SK-N-DZ (cell line): ENCODE data around the gene MGME1.
"Not testable (repeated sequence)": the region's sequence is repeated elsewhere in the genome, so short reads cannot be mapped to it uniquely, and the experiment has no call there.

Experiments
- DNase-seq: peaks from one replicate; pipeline ENCODE4 v3.0.0-alpha.2; 2015; ENCODE audit warnings: low spot score

The MGME1 gene

DNA sequence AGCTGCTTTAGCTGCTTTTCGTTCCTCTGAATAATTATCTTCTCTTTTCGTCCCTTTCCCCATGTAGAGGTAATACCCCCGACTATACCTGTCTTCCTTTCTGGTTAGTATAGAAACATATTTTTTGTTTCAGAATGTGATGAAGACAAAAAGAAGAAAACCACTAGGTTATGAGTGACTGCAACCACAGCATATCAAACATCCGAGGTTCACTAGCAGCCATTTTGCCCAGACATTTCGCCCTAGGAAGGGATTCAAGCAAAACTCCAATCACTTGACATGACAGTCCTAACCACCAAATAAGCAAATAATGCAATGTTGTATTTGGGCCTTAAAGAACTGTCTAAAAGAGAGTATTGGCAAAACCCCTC, 9.6 kb upstream of the MGME1 start:
- no peak for DNase-seq

DNA sequence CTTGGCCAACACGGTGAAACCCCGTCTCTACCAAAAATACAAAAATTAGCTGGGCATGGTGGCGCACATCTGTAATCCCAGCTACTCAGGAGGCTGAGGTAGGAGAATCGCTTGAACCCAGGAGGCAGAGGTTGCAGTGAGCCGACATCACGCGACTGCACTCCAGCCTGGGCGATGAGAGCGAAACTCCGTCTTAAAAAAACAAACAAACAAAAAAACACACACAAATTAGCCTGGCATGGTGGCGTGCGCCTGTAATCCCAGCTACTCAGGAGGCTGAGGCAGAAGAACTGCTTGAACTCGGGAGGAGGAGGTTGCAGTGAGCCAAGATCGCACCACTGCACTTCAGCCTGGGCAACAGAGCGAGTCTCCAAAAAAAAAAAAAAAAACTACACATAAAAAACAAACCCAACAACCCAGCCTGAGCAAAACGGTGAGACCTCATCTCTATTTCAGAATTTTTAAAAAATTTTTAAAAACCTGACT, 8.4 kb upstream of the MGME1 start:
- DNase-seq = not testable (repeated sequence)

DNA sequence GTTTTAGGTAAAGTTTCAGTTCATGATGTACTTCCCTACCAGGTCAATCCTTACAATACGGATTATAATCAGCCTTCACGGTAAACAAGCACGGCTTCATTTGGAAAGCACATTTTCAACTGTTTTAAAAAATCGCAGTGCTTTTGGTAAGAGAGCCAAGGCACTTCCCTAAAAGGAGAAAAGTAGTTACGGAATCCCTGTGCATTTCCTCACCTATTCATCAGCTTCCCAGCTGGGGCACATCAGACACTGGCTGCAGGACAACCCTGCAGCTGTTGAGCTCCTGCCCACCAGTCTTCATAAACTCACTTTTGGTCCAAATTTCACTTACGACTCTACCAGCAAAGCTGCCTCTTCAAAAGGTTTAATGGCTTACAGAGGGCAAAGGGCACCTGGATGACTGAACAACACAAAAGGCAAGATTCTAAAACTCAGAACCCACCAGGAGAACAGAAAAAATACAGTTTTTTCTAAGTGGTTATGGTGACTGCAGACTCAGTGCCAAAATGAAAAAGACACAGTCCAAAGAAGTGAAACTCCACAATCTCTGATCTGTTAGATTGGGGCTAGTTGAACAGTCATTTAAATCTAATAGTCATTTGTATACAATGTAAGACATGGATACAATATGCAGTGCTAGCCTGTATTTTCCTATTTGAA, 7.8 kb upstream of the MGME1 start:
- DNase-seq = no peak

DNA sequence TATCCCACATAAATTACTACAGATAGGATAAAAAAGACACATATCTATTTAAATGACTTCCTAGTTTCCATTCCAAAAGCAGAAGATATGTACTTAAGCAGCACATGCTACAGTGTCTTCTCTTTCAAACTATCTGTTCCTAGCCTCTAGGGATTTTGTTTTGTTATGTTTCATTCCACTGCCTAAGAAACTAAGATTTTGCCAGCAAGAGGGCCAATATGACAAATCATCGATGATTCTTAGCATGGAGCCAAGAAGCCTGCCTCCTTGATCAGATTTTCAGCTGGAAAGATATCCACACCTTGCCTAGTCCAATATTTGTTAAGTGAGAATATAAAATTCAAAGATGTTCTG, 7.3 kb upstream of the MGME1 start:
- no peak for DNase-seq

DNA sequence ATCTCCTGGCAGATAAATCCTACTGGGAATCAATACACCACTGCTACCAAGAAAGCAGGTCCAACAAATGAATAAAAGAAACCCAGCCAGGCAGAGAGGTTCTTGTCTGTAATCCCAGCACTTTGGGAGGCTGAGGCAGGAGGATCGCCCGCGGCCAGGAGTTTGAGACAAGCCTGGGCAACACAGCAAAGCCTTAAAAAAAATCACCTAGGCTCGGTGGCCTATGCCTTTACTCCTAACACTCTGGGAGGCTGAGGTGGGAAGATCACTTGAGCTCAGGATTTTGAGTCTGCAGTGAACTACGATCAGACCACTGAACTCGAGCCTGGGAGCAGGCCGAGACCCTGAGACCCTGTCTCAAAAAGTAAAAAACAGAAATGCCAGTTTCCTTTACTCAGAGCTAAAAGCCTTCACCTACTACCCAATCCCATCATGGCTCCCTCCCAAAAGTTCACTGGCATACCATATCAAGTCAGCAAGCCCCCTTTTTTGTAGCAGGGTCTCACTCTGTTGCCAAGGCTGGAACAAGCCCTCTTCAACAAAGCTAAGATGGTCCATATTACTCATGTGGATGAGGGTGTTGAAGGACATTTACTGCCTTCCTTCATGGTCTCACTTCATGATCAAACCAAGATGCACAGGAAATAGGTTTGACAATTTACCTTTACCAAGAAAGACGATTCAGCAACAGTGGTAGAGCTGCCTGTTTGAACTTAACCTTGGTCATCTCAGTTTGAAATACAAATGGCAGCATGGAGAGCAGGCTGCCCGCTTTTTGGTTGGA, 5.5 kb upstream of the MGME1 start:
- DNase-seq = no peak

DNA sequence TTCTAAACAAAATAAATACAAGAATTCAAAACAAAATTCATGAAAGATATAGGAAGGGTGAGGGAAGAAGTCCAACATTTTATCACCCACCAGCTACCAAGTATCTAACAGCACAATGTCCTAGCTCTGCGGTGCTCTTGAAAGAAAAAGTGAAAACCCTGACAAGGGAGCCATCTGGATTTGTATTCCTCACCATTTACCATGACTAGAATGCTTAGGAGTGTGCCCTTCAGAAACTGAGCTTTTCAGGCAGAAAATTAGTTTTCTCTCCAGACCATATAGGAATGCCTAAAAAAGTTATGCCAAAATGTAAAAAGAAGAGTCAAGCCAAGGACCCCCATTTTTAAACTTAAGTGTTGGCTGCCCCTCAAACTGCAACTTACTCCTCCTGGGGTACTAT, 4.7 kb upstream of the MGME1 start:
- DNase-seq = no peak

DNA sequence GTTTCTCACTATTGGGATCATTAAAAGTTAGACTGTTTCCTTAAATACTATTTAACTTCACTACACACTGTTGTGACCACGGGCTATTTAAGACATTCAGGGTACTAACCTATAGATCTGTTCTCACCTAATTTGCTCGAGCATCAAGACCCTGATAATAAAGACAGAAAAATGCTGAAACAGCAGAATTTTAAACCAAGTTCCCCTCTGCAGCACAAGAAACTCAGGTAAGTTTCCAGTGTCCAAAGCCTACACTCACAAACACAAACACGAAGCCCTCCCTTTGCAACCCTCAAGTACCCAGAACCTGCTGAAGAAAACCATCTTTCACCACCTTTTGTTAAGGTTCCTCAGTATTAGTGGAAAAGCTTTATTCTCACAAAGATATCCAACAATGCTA, 4.2 kb upstream of the MGME1 start:
- DNase-seq = no peak

DNA sequence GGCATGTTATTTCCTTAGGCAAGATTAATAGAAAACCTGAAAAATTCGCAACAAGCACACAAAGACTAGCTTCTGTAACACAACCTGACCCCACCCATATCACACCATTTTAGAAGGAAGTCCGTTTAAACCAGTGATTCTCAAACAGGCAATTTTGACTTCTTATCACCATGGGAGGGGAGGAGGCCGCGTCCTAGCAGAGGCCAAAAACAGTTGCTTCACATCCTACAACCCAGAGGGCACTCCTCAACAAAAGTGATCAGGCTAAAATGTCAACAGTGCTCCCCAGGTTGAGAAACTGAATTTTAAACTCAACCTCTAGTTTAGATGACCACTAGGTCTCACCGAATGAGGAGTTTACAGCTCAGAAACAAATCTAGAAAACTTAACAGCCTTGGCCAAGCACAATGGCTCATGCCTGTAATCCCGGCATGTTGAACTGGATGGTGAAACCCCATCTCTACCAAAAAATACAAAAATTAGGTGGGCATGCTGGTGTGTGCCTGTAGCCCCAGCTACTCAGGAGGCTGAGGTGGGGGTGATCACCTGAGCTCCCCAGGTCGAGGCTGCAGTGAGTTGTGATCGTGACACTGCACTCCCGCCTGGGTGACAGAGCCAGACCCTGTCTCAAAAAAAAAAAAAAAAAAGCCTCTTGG, 3.6 kb upstream of the MGME1 start:
- DNase-seq = no peak

DNA sequence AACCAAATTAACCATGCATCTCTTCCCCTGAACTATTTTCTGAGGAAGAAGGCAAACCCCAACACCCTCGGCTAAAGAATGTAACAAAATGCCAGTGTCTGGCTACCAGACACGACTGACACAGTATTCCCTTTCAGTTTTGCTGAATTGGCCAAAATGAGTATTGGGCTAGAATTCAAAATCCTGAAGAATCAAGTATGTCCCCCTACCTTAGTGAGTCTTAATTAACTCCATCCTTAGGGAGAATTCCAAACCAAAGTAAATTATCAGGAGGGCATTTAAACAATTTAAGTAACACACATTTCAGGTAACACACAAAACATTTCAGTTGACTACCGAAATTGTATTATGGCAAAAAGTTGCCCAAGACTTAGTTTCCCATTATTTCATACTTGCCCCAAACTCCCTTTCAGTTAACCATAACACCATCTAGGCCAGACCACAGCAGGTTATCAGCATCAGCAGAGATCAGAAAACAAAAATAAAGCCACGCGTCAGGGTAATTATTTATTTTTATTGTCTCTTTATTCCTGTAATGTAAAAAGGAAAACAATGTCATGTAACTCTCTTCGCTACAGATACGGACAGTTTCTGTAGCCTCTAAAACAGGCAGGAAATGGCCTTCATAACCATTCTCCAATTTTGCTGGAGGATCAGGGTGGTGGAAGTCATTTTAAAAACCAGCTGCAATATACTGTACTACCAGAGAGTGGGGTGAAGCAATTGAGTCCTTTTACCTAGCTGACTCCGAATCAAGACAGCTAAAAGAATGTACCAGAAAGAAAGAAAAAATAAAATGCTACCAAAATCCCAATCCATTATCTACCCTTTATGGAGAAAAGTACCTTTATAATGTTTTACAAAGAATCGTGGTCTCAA, 2.1 kb upstream of the MGME1 start:
- peak; percentile 29 for DNase-seq

DNA sequence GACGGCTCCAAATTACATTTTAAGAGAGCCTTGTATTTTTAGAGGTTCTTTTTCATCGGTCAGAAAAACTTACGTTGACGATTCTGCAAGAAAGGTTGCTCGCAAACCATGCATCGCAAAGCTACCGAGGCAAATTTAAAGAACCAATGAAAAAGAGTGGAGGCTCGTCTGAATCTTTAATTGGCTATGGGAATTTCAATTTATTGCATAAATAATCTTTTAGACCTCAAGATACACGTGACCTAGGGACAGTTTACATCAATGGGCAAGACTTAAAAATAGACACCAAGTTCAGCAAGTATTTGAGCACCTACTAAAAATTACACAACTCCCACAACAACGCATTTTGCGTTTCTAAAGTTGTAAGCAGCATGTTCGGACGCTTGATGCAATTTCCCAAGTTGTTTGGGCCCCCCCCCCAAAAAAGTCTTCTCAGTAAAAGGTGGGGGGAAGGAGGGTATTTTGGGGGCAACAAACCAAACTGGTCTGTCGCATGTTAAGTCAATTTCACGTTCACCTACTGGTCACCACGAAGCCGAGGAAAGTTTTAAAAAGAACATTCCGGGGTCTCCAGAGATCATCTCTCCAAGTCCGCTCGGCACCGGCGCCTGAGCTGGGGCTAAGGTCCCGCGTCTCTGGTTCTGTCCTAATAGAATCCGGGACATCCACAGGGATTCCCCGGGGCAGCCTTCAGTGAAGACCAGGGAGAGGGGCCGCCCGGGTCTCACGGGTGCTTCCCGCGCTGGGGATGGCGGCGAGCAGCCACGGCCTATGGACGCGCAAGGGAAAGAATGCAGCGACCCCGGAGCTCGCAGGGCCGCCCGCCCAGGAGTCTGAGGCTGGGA, 1.1 kb upstream of the MGME1 start:
- no peak for DNase-seq

DNA sequence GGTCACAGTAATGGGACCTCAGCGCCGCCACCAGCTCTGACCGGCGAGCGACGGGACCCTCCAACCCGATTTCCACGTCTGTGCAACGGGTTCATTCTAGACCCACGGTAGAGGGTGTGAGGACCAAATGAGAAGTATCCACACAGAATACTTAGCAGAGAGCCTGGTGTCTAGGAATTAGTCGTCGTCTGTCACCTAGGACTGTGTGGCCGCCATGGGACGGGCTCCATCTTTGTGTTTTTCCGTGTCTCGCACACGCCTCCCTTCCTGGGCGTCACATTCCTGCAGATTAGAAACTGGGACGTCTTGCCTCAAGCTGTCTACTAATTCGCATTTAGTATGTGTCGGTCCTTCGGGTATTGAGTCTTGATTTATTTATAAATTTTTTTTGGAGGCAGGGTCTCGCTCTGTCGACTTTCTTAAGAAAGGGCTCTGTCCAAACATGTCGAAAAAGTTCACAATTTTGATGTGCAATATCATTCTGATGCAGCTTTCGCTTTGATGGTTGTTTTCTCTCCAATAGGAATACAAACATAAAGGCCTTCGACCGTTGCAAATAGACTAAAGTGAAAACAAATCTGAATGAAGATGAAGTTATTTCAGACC, 563 bp downstream of the MGME1 start:
- no peak for DNase-seq

DNA sequence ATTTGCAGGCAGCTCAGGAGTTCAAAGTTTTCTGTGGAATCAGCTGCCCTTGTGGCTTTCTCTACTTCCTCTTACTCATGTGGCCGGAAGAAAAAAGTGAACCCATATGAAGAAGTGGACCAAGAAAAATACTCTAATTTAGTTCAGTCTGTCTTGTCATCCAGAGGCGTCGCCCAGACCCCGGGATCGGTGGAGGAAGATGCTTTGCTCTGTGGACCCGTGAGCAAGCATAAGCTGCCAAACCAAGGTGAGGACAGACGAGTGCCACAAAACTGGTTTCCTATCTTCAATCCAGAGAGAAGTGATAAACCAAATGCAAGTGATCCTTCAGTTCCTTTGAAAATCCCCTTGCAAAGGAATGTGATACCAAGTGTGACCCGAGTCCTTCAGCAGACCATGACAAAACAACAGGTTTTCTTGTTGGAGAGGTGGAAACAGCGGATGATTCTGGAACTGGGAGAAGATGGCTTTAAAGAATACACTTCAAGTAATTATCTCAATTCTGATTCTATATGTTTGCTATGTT, 1.1 kb downstream of the MGME1 start:
- no peak for DNase-seq

DNA sequence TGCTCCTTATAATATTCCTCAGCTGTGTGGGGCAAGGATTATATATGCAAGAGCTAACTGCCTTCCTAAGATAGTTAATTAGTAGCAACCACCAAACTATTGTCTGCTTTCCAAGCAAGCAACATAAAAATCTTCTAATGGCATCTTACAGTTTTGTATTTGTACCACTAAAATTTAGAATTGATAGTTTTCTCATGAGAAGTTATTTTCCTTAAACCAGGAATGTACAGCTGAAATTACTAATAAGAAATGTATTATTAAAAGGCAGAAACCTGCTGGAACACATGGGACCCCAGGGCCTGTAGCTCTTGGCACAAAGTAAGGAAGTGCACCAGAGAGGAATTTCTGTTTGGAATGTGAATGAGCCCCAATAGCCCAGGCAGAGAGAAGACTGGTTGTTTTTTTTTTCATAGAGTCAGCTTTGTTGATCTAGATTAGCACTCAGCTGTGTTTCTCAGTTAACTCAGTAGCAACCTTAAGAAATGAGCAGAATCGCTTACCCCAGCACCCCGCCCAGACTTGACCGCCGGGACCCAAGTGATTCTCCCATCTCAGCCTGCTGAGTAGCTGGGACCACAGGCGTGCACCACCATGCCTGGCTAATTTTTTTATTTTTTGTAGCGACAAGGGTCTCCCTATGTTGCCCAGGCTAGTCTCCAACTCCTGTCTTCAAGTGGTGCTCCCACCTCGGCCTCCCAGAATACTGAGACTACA, 2.6 kb downstream of the MGME1 start:
- no peak for DNase-seq

DNA sequence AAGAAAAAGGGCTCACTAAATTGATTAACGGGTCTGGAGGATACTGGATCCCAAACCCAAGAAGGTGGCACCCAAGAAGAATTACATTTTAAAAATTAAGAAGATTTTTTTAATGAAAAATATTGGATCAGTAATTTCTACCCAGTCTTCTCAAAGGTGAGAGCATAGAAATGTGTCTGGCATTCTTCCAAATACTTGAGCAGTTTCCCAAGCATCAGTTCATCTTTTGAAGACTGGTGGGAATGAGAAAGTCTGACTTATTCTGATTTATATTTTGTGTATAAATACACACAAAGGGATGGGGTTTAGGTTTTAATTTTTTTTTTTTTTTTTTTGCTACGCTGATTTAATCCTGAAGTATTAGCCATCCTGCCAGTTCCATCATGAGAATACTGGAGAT, 3.3 kb downstream of the MGME1 start:
- DNase-seq = no peak

DNA sequence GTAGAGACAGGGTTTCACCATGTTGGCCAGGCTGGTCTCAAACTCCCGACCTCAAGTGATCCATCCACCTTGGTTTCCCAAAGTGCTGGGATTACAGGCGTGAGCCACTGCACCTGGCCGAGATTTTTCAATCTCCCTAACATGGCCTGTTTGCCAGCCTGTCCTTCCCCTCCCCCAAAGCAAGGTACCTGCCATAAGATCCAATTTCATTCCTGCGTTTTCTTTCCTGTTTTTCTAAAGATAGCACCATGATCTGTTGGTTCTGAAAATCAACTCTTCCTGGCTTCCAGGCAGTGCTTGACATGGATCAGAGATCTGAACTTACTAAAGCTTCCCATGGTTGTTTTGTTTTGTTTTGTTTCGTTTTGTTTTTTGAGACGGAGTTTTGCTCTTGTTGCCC, 7.5 kb downstream of the MGME1 start:
- DNase-seq = no peak

DNA sequence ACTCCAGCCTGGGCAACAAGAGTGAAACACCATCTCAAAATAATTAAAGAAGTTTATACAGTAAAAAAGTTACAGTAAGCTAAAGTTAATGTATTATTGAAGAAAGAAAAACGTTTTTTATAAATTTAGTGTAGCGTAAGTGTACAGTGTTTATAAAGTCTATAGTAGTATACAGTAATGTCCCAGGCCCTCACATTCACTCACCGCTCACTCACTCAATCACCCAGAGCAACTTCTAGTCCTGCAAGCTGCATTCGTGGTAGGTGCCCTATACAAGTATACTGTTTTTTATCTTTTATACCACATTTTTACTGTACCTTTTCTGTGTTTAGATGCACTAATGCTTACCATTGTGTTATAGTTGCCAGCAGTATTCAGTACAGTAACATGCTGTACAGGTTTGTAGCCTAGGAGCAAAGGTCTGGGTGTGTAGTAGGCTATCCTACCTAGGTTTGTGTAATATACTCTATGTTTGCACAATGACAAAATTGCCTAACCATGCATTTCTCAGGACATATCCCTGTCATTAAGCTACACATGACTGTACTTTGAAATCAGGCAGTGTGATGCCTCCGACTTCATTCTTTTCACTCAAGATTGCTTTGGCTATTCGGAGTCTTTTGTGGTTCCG, 16.7 kb downstream of the MGME1 start:
- no peak for DNase-seq

DNA sequence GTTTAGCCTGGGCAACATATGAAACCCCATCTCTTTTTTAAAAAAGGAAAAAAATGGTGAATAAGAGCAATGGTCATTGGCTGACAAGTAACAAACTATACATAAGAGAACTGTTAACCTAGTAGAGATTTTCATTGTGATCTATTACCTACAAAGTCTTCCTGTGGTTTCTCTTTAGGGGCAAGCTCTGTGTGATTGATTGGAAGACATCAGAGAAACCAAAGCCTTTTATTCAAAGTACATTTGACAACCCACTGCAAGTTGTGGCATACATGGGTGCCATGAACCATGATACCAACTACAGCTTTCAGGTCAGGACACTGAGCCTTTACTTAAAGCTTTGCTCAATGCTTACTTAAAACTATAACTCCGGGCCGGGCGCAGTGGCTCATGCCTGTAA, 19.2 kb downstream of the MGME1 start:
- no peak for DNase-seq

DNA sequence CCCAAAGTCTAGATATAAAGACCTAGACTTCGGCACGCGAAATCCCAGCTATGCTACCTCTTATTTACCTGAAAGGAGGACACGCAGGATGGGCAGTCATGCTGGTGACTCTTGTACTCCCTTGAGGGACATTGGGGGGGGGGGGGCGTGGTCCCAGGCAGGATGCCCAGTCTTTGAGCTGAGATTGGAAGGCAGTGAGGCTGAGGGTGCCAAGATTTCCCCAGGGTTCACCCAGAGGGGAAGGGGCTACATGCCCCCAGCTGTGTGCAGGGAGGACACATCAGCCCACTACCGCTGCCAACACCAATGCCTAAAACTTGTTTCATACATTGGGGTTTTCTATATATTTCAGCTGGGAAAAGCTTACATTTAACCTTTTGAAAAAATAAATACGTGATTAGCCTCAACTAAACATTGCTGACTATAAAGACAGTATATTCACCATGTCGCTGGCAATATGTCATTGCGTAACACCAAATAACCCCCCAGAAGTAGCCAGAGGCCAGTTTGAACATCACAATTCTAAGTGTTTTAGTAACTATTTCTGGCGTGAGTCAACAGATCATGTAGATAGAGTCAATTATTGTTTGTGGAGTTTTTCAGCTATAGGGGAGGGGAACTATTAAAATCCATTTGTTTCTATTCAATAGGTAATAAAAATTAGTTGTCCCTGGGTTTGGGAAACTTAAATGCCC, 21.6 kb downstream of the MGME1 start:
- DNase-seq = no peak

DNA sequence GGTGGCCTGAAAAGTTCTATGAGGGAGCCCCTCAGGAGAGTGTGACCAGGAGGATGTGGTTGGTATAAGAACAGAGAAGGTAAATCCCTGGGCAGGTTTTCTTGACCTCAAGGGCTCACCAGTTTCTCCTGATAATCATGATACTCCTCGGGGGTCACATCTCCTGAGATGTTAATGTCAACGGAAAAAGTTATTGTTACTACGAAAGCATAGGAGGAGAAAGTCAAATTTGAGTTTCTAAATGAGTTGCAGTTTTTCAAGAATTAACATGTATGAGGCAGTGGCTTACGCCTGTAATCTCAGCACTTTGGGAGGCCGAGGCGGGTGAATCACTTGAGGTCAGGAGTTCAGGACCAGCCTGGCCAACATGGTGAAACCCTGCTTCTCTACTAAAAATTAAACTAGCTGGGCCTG, 23.4 kb downstream of the MGME1 start:
- no peak for DNase-seq
